ENCODE results near the gene SSR1. TPM values are rescaled to one million over a fixed set of nuclear protein-coding genes. Genes with fewer than 3 reads are reported as not detected.
"Not testable (repeated sequence)": the region's sequence is repeated elsewhere in the genome, so short reads cannot be mapped to it uniquely, and the experiment has no call there.

The SSR1 gene
- total RNA-seq, 1 experiment from 2014 or later, result 65.2 TPM

DNA sequence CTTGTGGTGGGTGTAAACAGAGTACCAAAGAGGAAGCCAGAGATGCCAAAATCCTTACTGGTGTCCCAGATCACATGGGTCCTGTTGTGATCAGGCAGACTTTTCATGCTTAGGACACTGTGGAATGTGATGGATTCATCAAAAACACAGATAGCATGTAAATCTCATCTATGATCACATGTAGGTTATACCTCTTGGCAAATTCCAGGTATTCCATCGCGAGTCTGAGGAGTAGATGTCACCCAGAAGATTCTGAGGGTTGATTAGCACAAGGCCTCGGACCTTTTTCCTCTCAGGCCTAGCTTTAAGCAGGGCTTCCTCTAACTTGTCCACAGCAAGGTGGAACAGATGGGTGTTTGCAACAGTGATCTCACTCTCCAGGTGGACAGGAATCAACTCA, 28.3 kb upstream of the SSR1 start:
- no peaks in the 10 kb centered on the region for H3K79me2 ChIP-seq (ENCODE audit: low read length)
- BruUV-seq (replicated peaks), result no TSS peak
- no peak for DNase-seq
- H3K36me3 ChIP-seq (ENCODE audit: low read depth, low read length), result no peaks in the 10 kb centered on the region
- H2AFZ ChIP-seq (ENCODE audit: low read length), result no peak overlapping the region
- POLR2A ChIA-PET (ENCODE audit: unreplicated experiment), result no interaction called here
- no peak overlapping the region for H3K4me3 ChIP-seq (ENCODE audit: low read length)
- intact Hi-C loops (cut with micrococcal nuclease), result no loop called here
- no peaks in the 10 kb centered on the region for H3K9me2 ChIP-seq (replicated peaks; ENCODE audit: low read length)
- no peaks in the 10 kb centered on the region for H4K20me1 ChIP-seq (ENCODE audit: low read length)
- H3F3A ChIP-seq (ENCODE audit: low read length, unreplicated experiment), result no peaks in the 10 kb centered on the region
- H3K4me2 ChIP-seq (ENCODE audit: low read length), result no peak overlapping the region
- H3K9ac ChIP-seq (ENCODE audit: low read length), result no peak overlapping the region
- H3K27ac ChIP-seq (ENCODE audit: low read length), result no peak overlapping the region
- no peaks in the 10 kb centered on the region for H3K9me3 ChIP-seq (ENCODE audit: low read length)
- CTCF ChIA-PET, result no interaction called here
- no peaks in the 10 kb centered on the region for H3K27me3 ChIP-seq (ENCODE audit: low read length)
- H3K4me1 ChIP-seq (ENCODE audit: insufficient read depth, low read length), result peaks cover 6% of the 10 kb centered on the region; the same call in 1 of the 2 replicates
- TF ChIP-seq EZH2phosphoT487 (IDR thresholded peaks at IDR 0.05; ENCODE audit: borderline replicate concordance, low read length), result no peak
- ATAC-seq, result no peak

DNA sequence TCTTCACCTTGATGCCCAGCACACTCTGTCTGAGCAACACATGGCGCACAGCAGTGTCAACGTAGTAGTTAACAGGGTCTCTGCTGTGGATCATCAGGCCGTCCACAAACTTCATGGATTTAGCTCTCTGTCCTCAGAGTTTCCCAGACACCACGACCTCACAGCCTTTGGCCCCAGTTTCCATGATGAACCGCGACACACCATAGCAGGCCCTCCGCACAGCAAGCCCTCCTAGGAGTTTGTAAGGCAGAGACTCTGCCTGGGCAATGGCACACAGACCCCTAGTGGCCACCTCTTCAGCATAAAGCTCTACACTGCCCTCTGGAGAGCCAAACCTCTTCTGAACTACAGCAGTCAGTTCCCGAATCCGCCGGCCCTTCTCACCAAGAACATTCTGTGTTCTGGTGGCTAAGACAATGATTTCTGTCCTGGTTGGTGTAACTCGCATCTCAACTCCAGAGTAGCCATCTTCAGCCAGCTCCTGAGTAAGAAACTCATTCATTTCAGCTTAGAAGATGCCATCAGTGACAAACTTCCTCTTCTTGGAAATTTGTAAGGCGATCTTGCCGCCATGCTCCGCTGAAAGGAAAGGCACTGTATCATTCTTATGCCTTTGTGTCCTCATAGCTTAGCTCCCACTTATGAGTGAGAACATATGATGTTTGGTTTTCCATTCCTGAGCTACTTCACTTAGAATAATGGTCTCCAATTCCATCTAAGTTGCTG, 26.2 kb upstream of the SSR1 start:
- TF ChIP-seq, protein P1, sequence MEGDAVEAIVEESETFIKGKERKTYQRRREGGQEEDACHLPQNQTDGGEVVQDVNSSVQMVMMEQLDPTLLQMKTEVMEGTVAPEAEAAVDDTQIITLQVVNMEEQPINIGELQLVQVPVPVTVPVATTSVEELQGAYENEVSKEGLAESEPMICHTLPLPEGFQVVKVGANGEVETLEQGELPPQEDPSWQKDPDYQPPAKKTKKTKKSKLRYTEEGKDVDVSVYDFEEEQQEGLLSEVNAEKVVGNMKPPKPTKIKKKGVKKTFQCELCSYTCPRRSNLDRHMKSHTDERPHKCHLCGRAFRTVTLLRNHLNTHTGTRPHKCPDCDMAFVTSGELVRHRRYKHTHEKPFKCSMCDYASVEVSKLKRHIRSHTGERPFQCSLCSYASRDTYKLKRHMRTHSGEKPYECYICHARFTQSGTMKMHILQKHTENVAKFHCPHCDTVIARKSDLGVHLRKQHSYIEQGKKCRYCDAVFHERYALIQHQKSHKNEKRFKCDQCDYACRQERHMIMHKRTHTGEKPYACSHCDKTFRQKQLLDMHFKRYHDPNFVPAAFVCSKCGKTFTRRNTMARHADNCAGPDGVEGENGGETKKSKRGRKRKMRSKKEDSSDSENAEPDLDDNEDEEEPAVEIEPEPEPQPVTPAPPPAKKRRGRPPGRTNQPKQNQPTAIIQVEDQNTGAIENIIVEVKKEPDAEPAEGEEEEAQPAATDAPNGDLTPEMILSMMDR (conservative IDR thresholded peaks at IDR 0.05; ENCODE audit: low read depth, low read length), result peak; percentile 59
- H3K4me1 ChIP-seq (ENCODE audit: insufficient read depth, low read length); H3K79me2 ChIP-seq (ENCODE audit: low read length); H3K4me3 ChIP-seq (ENCODE audit: low read length); H3K4me2 ChIP-seq (ENCODE audit: low read length); H2AFZ ChIP-seq (ENCODE audit: low read length); H3K36me3 ChIP-seq (ENCODE audit: low read depth, low read length); H3F3A ChIP-seq (ENCODE audit: low read length, unreplicated experiment); H3K27me3 ChIP-seq (ENCODE audit: low read length); BruUV-seq (replicated peaks); POLR2A ChIA-PET (ENCODE audit: unreplicated experiment); H3K9ac ChIP-seq (ENCODE audit: low read length); H3K9me2 ChIP-seq (replicated peaks; ENCODE audit: low read length); H3K9me3 ChIP-seq (ENCODE audit: low read length); H4K20me1 ChIP-seq (ENCODE audit: low read length); H3K27ac ChIP-seq (ENCODE audit: low read length); intact Hi-C loops (cut with micrococcal nuclease): not testable (repeated sequence)
- DNase-seq, result peak; percentile 28
- CTCF ChIA-PET, result interaction anchor here (0.6 kb wide), 1 partner anchor 121 kb away, joined by 8 read pairs; no protein-coding TSS in a partner anchor
- ATAC-seq, result peak; percentile 57; the same call in 1 of the 2 replicates

DNA sequence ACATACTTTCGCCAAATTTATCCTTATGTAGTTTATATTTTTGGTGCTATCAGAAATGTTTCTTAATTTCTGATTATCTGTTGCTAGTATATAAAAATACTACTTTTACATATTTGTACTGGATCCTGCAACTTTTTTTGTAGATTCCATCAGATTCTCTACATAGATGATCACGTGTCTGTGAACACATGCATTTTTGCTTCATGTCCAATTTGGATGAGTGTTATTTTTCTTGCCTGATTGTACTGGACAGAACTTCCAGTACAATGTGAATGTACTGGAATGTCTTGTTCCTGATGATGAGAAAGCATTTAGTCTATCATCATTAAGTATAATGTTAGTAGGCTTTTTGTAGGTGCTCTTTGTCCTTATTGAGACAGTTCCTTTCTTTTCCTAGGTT, 25.0 kb upstream of the SSR1 start:
- Histone ChIP-seq H3K9me3 (ENCODE audit: low read length) (no peaks in the 10 kb centered on the region), H3K9ac (ENCODE audit: low read length) (no peak overlapping the region), H3K36me3 (ENCODE audit: low read depth, low read length) (no peaks in the 10 kb centered on the region), H3K79me2 (ENCODE audit: low read length) (no peaks in the 10 kb centered on the region), H3K27me3 (ENCODE audit: low read length) (no peaks in the 10 kb centered on the region), H3F3A (ENCODE audit: low read length, unreplicated experiment) (no peaks in the 10 kb centered on the region), H3K4me3 (ENCODE audit: low read length) (no peak overlapping the region), H4K20me1 (ENCODE audit: low read length) (no peaks in the 10 kb centered on the region), H2AFZ (ENCODE audit: low read length) (no peak overlapping the region), H3K9me2 (replicated peaks; ENCODE audit: low read length) (no peaks in the 10 kb centered on the region), H3K27ac (ENCODE audit: low read length) (no peak overlapping the region), H3K4me1 (ENCODE audit: insufficient read depth, low read length) (peaks cover 3% of the 10 kb centered on the region; the same call in 1 of the 2 replicates), H3K4me2 (ENCODE audit: low read length) (no peak overlapping the region)
- TF ChIP-seq EZH2 (IDR thresholded peaks at IDR 0.05; ENCODE audit: low read length, unreplicated experiment), result no peak
- BruUV-seq (replicated peaks), result no TSS peak
- DNase-seq (no peak), ATAC-seq (no peak)
- CTCF ChIA-PET, result no interaction called here
- intact Hi-C loops (cut with micrococcal nuclease), result no loop called here
- POLR2A ChIA-PET (ENCODE audit: unreplicated experiment), result no interaction called here

DNA sequence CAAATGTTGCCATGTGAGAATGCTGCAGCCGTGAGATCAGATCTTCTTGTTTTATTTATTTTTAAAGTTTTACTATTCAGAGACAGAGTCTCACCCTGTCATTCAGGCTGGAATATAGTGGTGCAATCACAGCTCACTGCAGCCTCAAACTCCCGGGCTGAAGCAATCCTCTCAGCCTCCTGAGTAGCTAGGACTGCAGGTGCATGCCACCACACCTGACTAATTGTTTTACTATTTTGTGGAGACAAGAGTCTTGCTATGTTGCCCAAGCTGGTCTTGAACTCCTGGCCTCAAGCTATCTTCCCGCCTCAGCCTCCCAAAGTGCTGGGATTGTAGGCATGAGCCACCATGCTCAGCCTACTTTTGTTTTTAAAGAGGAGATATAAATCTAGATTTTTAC, 22.5 kb upstream of the SSR1 start:
- POLR2A ChIA-PET (ENCODE audit: unreplicated experiment), result no interaction called here

More for the DNA sequence above, 22.5 kb upstream of the SSR1 start:
- no TSS peak for BruUV-seq (replicated peaks)
- Histone ChIP-seq H3K9me3 (ENCODE audit: low read length) (no peaks in the 10 kb centered on the region), H4K20me1 (ENCODE audit: low read length) (no peaks in the 10 kb centered on the region), H3K4me2 (ENCODE audit: low read length) (no peak overlapping the region), H2AFZ (ENCODE audit: low read length) (no peak overlapping the region), H3F3A (ENCODE audit: low read length, unreplicated experiment) (no peaks in the 10 kb centered on the region), H3K27ac (ENCODE audit: low read length) (no peak overlapping the region), H3K4me3 (ENCODE audit: low read length) (no peak overlapping the region), H3K36me3 (ENCODE audit: low read depth, low read length) (no peaks in the 10 kb centered on the region), H3K27me3 (ENCODE audit: low read length) (no peaks in the 10 kb centered on the region), H3K4me1 (ENCODE audit: insufficient read depth, low read length) (no peaks in the 10 kb centered on the region), H3K79me2 (ENCODE audit: low read length) (no peaks in the 10 kb centered on the region), H3K9ac (ENCODE audit: low read length) (no peak overlapping the region), H3K9me2 (replicated peaks; ENCODE audit: low read length) (no peaks in the 10 kb centered on the region)
- TF ChIP-seq EZH2phosphoT487 (IDR thresholded peaks at IDR 0.05; ENCODE audit: borderline replicate concordance, low read length), result no peak
- no peak for TF ChIP-seq EZH2 (IDR thresholded peaks at IDR 0.05; ENCODE audit: low read length, unreplicated experiment)
- TF ChIP-seq, protein P1 (conservative IDR thresholded peaks at IDR 0.05; ENCODE audit: low read depth, low read length), result no peak
- CTCF ChIA-PET, result no interaction called here
- intact Hi-C loops (cut with micrococcal nuclease), result no loop called here
- no peak for ATAC-seq
- no peak for DNase-seq

Data from PC-3 (cell line).